ENCODE results near the gene IFNAR1. TPM values are rescaled to one million over a fixed set of nuclear protein-coding genes. Genes with fewer than 3 reads are reported as not detected.
"Not testable (repeated sequence)": the region's sequence is repeated elsewhere in the genome, so short reads cannot be mapped to it uniquely, and the experiment has no call there.

The IFNAR1 gene
- total and polyA plus RNA-seq, 2 donors (not counting 1 experiment from before 2014, with no cell fraction given) = 17.5 to 23.1 TPM

DNA sequence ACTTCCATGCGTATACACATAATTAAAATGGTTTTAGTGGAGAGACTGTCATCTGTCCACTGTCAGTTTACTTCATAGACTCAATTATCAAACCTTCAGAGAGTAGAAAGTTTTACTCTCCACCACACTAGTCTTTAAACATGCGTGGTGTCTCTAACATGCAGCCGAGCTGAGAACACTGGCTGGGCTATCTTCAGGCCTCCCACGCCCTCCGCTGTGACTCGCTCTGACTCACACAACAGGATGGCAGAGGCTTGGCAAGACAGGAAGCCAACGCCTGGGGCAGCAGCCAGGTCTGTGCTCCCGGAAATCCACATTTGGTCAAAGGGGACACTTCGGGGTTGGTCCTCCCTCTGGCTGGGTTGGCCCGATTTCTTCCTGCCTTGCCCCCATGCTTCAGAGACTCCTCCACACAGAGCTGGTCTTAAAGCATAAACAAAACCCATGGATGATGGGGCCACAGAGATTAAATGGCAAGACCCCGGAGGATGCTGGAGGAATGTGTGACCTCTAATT, 55.8 kb downstream of the IFNAR1 start:
- no peaks in the 10 kb centered on the region for H3K27me3 ChIP-seq (ENCODE audit: control insufficient read depth, insufficient read depth, low read length)
- no peaks in the 10 kb centered on the region for H4K20me1 ChIP-seq (ENCODE audit: control insufficient read depth, extremely low read depth, insufficient read depth, low read length)
- H3K4me3 ChIP-seq (replicated peaks in 1 of 4; ENCODE audit: control extremely low read depth in 1 of 4, insufficient read depth in 1 of 4, low read depth in 3 of 4, low read length in 4 of 4) = no peak overlapping the region
- DNase-seq (ENCODE audit: low read depth in 2 of 2) = peak; percentile 92 to 95
- H3K9ac ChIP-seq (ENCODE audit: insufficient read depth, low read length) = no peak overlapping the region
- TF ChIP-seq, protein P1, sequence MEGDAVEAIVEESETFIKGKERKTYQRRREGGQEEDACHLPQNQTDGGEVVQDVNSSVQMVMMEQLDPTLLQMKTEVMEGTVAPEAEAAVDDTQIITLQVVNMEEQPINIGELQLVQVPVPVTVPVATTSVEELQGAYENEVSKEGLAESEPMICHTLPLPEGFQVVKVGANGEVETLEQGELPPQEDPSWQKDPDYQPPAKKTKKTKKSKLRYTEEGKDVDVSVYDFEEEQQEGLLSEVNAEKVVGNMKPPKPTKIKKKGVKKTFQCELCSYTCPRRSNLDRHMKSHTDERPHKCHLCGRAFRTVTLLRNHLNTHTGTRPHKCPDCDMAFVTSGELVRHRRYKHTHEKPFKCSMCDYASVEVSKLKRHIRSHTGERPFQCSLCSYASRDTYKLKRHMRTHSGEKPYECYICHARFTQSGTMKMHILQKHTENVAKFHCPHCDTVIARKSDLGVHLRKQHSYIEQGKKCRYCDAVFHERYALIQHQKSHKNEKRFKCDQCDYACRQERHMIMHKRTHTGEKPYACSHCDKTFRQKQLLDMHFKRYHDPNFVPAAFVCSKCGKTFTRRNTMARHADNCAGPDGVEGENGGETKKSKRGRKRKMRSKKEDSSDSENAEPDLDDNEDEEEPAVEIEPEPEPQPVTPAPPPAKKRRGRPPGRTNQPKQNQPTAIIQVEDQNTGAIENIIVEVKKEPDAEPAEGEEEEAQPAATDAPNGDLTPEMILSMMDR (conservative IDR thresholded peaks at IDR 0.05 in 1 of 2, IDR thresholded peaks at IDR 0.05 in 1 of 2; ENCODE audit: low read depth in 1 of 2, low read length in 2 of 2) = no peak
- no peak for TF ChIP-seq EZH2 (IDR thresholded peaks at IDR 0.05; ENCODE audit: low read length, missing control alignments)
- H3K9me3 ChIP-seq (ENCODE audit: control insufficient read depth, insufficient read depth, low read depth, low read length) = no peaks in the 10 kb centered on the region
- H3K4me1 ChIP-seq (ENCODE audit: control insufficient read depth, extremely low read depth, insufficient read depth, low read length) = peaks cover 12% of the 10 kb centered on the region
- H2AFZ ChIP-seq (ENCODE audit: low read length) = no peak overlapping the region
- H3K79me2 ChIP-seq (ENCODE audit: control insufficient read depth, insufficient read depth, low read length) = no peaks in the 10 kb centered on the region
- H3K4me2 ChIP-seq (ENCODE audit: extremely low read depth, insufficient read depth, low read length) = peak overlapping the region; percentile 19
- no peaks in the 10 kb centered on the region for H3K36me3 ChIP-seq (ENCODE audit: control insufficient read depth, insufficient read depth, low read length)
- peak overlapping the region; percentile 18 for H3K27ac ChIP-seq (ENCODE audit: insufficient read depth, low read length)

DNA sequence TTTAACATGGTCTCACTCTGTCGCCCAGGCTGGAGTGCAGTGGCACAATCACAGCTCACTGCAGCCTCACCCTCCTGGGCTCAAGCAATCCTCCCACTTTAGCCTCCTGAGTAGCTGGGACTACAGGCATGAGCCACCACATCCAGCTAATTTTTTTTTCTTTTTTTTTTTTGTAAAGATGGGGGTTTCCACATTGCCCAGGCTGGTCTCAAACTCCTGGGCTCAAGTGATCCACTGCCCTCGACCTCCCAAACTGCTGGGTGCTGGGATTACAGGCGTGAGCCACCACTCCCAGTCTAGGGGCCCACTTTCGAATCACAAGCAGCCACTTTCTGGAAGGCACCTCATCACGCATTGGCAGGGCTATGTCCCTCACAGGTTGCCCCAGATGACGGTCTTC, 56.6 kb downstream of the IFNAR1 start:
- DNase-seq (ENCODE audit: low read depth in 2 of 2); H3K27me3 ChIP-seq (ENCODE audit: control insufficient read depth, insufficient read depth, low read length); H3K4me2 ChIP-seq (ENCODE audit: extremely low read depth, insufficient read depth, low read length); H3K9ac ChIP-seq (ENCODE audit: insufficient read depth, low read length); H3K79me2 ChIP-seq (ENCODE audit: control insufficient read depth, insufficient read depth, low read length); H3K27ac ChIP-seq (ENCODE audit: insufficient read depth, low read length); H3K36me3 ChIP-seq (ENCODE audit: control insufficient read depth, insufficient read depth, low read length); H2AFZ ChIP-seq (ENCODE audit: low read length); H4K20me1 ChIP-seq (ENCODE audit: control insufficient read depth, extremely low read depth, insufficient read depth, low read length); H3K4me3 ChIP-seq (replicated peaks in 1 of 4; ENCODE audit: control extremely low read depth in 1 of 4, insufficient read depth in 1 of 4, low read depth in 3 of 4, low read length in 4 of 4); H3K9me3 ChIP-seq (ENCODE audit: control insufficient read depth, insufficient read depth, low read depth, low read length): not testable (repeated sequence)
- H3K4me1 ChIP-seq (ENCODE audit: control insufficient read depth, extremely low read depth, insufficient read depth, low read length) = peaks cover 12% of the 10 kb centered on the region

DNA sequence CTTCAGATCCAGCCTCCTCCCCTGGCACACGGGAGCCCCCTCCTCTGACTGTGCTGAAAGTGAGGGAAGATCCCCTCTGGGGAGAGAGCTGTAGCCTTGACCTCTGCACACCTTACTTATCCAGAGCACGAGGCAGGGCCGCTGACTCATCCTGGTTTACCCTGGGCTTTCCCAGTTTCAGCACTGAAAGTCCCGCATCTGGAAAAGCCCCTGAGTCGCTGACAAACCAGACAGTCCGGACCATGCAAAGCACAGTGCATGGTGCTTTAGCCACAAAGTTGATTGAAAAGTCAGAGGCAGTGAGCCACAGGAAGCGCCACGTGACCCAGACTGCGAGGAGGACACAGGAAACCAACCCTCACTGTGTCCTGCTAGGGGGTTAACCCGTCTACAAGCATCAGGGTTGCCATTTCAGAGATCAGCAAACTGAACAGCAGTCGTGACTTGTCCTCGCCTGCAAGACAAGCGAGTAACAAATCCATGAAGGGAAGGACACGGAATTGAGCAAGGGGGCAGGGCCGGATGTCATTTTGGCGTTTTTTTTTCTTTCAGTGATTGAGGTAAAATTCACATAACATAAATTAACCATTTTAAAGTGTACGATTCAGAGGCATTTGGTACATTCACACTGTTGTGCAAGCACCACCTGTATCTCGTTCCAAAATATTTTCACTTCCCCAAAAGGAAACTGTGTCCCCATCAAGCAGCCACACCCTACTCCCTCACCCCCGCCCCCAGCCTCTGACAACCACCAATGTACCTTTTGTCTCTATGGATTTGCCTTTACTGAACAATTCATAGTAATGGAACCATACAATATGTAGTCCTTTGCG, 58.5 kb downstream of the IFNAR1 start:
- H3K4me2 ChIP-seq (ENCODE audit: extremely low read depth, insufficient read depth, low read length) = peak overlapping the region; percentile 28
- H3K9ac ChIP-seq (ENCODE audit: insufficient read depth, low read length) = no peak overlapping the region
- H4K20me1 ChIP-seq (ENCODE audit: control insufficient read depth, extremely low read depth, insufficient read depth, low read length) = no peaks in the 10 kb centered on the region
- H3K27me3 ChIP-seq (ENCODE audit: control insufficient read depth, insufficient read depth, low read length) = no peaks in the 10 kb centered on the region
- H3K4me1 ChIP-seq (ENCODE audit: control insufficient read depth, extremely low read depth, insufficient read depth, low read length) = peaks cover 12% of the 10 kb centered on the region
- H3K27ac ChIP-seq (ENCODE audit: insufficient read depth, low read length) = peak overlapping the region; percentile 40
- H3K79me2 ChIP-seq (ENCODE audit: control insufficient read depth, insufficient read depth, low read length) = no peaks in the 10 kb centered on the region
- H2AFZ ChIP-seq (ENCODE audit: low read length) = peak overlapping the region; percentile 70
- TF ChIP-seq EZH2 (IDR thresholded peaks at IDR 0.05; ENCODE audit: low read length, missing control alignments) = no peak
- TF ChIP-seq, protein P1 (conservative IDR thresholded peaks at IDR 0.05 in 1 of 2, IDR thresholded peaks at IDR 0.05 in 1 of 2; ENCODE audit: low read depth in 1 of 2, low read length in 2 of 2) = no peak
- no peak overlapping the region for H3K4me3 ChIP-seq (replicated peaks in 1 of 4; ENCODE audit: control extremely low read depth in 1 of 4, insufficient read depth in 1 of 4, low read depth in 3 of 4, low read length in 4 of 4)
- H3K36me3 ChIP-seq (ENCODE audit: control insufficient read depth, insufficient read depth, low read length) = no peaks in the 10 kb centered on the region
- peak; percentile 74 to 83 for DNase-seq (ENCODE audit: low read depth in 2 of 2)
- H3K9me3 ChIP-seq (ENCODE audit: control insufficient read depth, insufficient read depth, low read depth, low read length) = no peaks in the 10 kb centered on the region

All from fibroblast of lung (primary cell).